ENCODE data around the gene ITGA4. TPM values are rescaled to one million over a fixed set of nuclear protein-coding genes. Genes with fewer than 3 reads are reported as not detected.

The ITGA4 gene
- total RNA-seq: 1.6 and 3.6 TPM in 2 replicates

DNA sequence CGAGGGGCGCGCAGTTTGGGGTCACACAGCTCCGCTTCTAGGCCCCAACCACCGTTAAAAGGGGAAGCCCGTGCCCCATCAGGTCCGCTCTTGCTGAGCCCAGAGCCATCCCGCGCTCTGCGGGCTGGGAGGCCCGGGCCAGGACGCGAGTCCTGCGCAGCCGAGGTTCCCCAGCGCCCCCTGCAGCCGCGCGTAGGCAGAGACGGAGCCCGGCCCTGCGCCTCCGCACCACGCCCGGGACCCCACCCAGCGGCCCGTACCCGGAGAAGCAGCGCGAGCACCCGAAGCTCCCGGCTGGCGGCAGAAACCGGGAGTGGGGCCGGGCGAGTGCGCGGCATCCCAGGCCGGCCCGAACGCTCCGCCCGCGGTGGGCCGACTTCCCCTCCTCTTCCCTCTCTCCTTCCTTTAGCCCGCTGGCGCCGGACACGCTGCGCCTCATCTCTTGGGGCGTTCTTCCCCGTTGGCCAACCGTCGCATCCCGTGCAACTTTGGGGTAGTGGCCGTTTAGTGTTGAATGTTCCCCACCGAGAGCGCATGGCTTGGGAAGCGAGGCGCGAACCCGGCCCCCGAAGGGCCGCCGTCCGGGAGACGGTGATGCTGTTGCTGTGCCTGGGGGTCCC lies at the start of gene ITGA4:
ITGA4 (plus strand) TSS at position 266 of the 620 bp plus-strand sequence; CDS start at position 535, 269 bp downstream.

Other genes with a start within 250 kb of the ITGA4 start
- gene CERKL, start 199.7 kb downstream of the ITGA4 start, total RNA-seq: not detected in 2 replicates
- gene NEUROD1, start 223.1 kb downstream of the ITGA4 start, total RNA-seq: not detected in 2 replicates

Data from airway epithelial cell (primary cell).